Progenitor cell of endocrine pancreas (in vitro differentiated cells): ENCODE measurements around the gene SAMD10. TPM values are rescaled to one million over a fixed set of nuclear protein-coding genes. Genes with fewer than 3 reads are reported as not detected.

Experiments used
- DNase-seq: peaks from one replicate; pipeline ENCODE4 v3.0.0; 2021; ENCODE audit warnings: low spot score; ENCODE audit not compliant: unreplicated experiment
- H3K27ac Mint-ChIP-seq: 2 replicates; pipeline ENCODE4 v1.8.0; 2021; ENCODE audit warnings: mild to moderate bottlenecking, moderate library complexity, mixed read lengths
- H3K27me3 Mint-ChIP-seq: 2 replicates; pipeline ENCODE4 v1.8.0; 2021; ENCODE audit warnings: mixed read lengths
- H3K36me3 Mint-ChIP-seq: 2 replicates; pipeline ENCODE4 v1.8.0; 2022; ENCODE audit warnings: mixed read lengths; ENCODE audit not compliant: insufficient read depth
- H3K4me1 Mint-ChIP-seq: 2 replicates; pipeline ENCODE4 v1.8.0; 2021; ENCODE audit warnings: low read depth, mixed read lengths
- H3K4me3 Mint-ChIP-seq: 2 replicates; pipeline ENCODE4 v1.8.0; 2021; ENCODE audit warnings: low read depth, mild to moderate bottlenecking, moderate library complexity, mixed read lengths
- H3K9me3 Mint-ChIP-seq: 2 replicates; pipeline ENCODE4 v1.8.0; 2021; ENCODE audit warnings: low read depth, mixed read lengths
- CTCF ChIP-seq: fragments of 200-600 bp; sonication (generic); IDR thresholded peaks from one replicate; pipeline ENCODE4 v1.5.0; 2021; ENCODE audit warnings: antibody characterized with exemption, mild to moderate bottlenecking; ENCODE audit not compliant: unreplicated experiment
- total RNA-seq: library from RNA; stranded (reverse); gene quantifications from 2 replicates; pipeline ENCODE4 v1.2.1, GENCODE V29; 2021

The SAMD10 gene
- total RNA-seq, 1 donor from 2014 or later: 12.8 TPM

GRCh38 chr20:63945031-63945658 lies 34.3 kb downstream of the SAMD10 start:
- no peaks in the 10 kb centered on the region for H3K9me3 Mint-ChIP-seq
- H3K27ac Mint-ChIP-seq: no peak overlapping the region
- no peak for TF ChIP-seq CTCF
- no peaks in the 10 kb centered on the region for H3K27me3 Mint-ChIP-seq
- H3K36me3 Mint-ChIP-seq: peaks cover 5% of the 10 kb centered on the region
- no peak overlapping the region for H3K4me3 Mint-ChIP-seq
- H3K4me1 Mint-ChIP-seq: peaks cover 14% of the 10 kb centered on the region
- no peak for DNase-seq

- Mint-ChIP-seq H3K27ac (no peak overlapping the region), H3K27me3 (no peaks in the 10 kb centered on the region), H3K4me1 (peaks cover 10% of the 10 kb centered on the region), H3K36me3 (peaks cover 5% of the 10 kb centered on the region), H3K9me3 (no peaks in the 10 kb centered on the region), H3K4me3 (no peak overlapping the region)
- no peak for DNase-seq
- TF ChIP-seq CTCF: no peak
These were observed 35.1 kb downstream of the SAMD10 start for GRCh38 chr20:63944078-63944941.

GRCh38 chr20:63943808-63944077 lies 35.7 kb downstream of the SAMD10 start:
- DNase-seq: no peak
- H3K4me1 Mint-ChIP-seq: peaks cover 4% of the 10 kb centered on the region
- no peaks in the 10 kb centered on the region for H3K9me3 Mint-ChIP-seq
- H3K27me3 Mint-ChIP-seq: no peaks in the 10 kb centered on the region
- no peak for TF ChIP-seq CTCF
- H3K27ac Mint-ChIP-seq: no peak overlapping the region
- peaks cover 5% of the 10 kb centered on the region for H3K36me3 Mint-ChIP-seq
- no peak overlapping the region for H3K4me3 Mint-ChIP-seq

GRCh38 chr20:63942969-63943807 lies 36.3 kb downstream of the SAMD10 start:
- Mint-ChIP-seq H3K27me3 (no peaks in the 10 kb centered on the region), H3K36me3 (peaks cover 5% of the 10 kb centered on the region), H3K4me1 (peaks cover under 1% of the 10 kb centered on the region), H3K4me3 (no peak overlapping the region), H3K27ac (no peak overlapping the region), H3K9me3 (no peaks in the 10 kb centered on the region)
- DNase-seq: no peak
- no peak for TF ChIP-seq CTCF

GRCh38 chr20:63942250-63942951 lies 37.0 kb downstream of the SAMD10 start:
- no peak for TF ChIP-seq CTCF
- H3K27me3 Mint-ChIP-seq: no peaks in the 10 kb centered on the region
- DNase-seq: no peak
- no peaks in the 10 kb centered on the region for H3K9me3 Mint-ChIP-seq
- H3K4me3 Mint-ChIP-seq: no peak overlapping the region
- H3K27ac Mint-ChIP-seq: no peak overlapping the region
- peaks cover 10% of the 10 kb centered on the region for H3K36me3 Mint-ChIP-seq
- H3K4me1 Mint-ChIP-seq: no peaks in the 10 kb centered on the region
